H1 (cell line): ENCODE data around the gene DTD1. TPM values are rescaled to one million over a fixed set of nuclear protein-coding genes. Genes with fewer than 3 reads are reported as not detected.

Experiments
- CTCF ChIA-PET: fragments of 300-600 bp; sonication (Branson Sonifier 250); formaldehyde crosslinking; loops from one replicate; lab custom pipeline; 2021; ENCODE audit not compliant: partially characterized antibody; lab: Charles Lee
- POLR2A ChIA-PET: fragments of 300-600 bp; sonication (Branson Sonifier 250); formaldehyde crosslinking; loops from one replicate; lab custom pipeline; 2021; ENCODE audit warnings: inconsistent platforms; ENCODE audit not compliant: partially characterized antibody; lab: Charles Lee
- DNase-seq, 2 experiments: peaks; one replicate each; pipeline versions ENCODE4 v3.0.0 to v3.0.0-alpha.2; 2010 to 2022; ENCODE audit warnings: low spot score in 2 of 2, low read depth in 1 of 2, mixed read lengths in 1 of 2
- FAIRE-seq: peaks from 2 replicates; lab custom pipeline; 2011; peaks lifted over from hg19 to GRCh38; lab: Jason Lieb, UNC
- H2AFZ ChIP-seq: 2 replicates; pipeline ENCODE4 v1.8.1; 2012; ENCODE audit warnings: low read length, inconsistent platforms
- H2AK5ac ChIP-seq: 2 replicates; pipeline ENCODE4 v1.6.1; 2013; ENCODE audit warnings: low read depth, low read length
- H2BK120ac ChIP-seq: replicated peaks from 2 replicates; pipeline ENCODE3; 2013; ENCODE audit warnings: low read depth, low read length, inconsistent platforms
- H2BK12ac ChIP-seq: 2 replicates; pipeline ENCODE4 v1.6.1; 2013; ENCODE audit warnings: low read depth, low read length
- H2BK15ac ChIP-seq: 2 replicates; pipeline ENCODE4 v1.6.1; 2013; ENCODE audit warnings: low read length
- H2BK20ac ChIP-seq: 2 replicates; pipeline ENCODE4 v1.6.1; 2013; ENCODE audit warnings: low read length
- H2BK5ac ChIP-seq: 2 replicates; pipeline ENCODE4 v1.6.1; 2013; ENCODE audit warnings: low read depth, low read length
- H3K14ac ChIP-seq: 2 replicates; pipeline ENCODE4 v1.6.1; 2013; ENCODE audit warnings: inconsistent platforms; ENCODE audit not compliant: insufficient read length
- H3K18ac ChIP-seq: 2 replicates; pipeline ENCODE4 v1.6.1; 2013; ENCODE audit warnings: low read length; ENCODE audit errors: extremely low read depth
- H3K23ac ChIP-seq: 2 replicates; pipeline ENCODE4 v1.6.1; 2013; ENCODE audit warnings: inconsistent platforms; ENCODE audit not compliant: insufficient read length
- H3K23me2 ChIP-seq: 2 replicates; pipeline ENCODE4 v1.6.1; 2013; ENCODE audit warnings: low read depth, low read length
- H3K27ac ChIP-seq: 2 replicates; pipeline ENCODE4 v1.6.1; 2011; ENCODE audit warnings: low read depth, low read length, inconsistent platforms
- H3K27me3 ChIP-seq, 4 experiments: replicated peaks in 1 of 4; 1 replicate in 1 of 4; 2 replicates in 3 of 4; pipeline versions ENCODE4 v1.6.1 to v1.8.1; 2011 to 2013; ENCODE audit warnings: low read length in 3 of 4, mild to moderate bottlenecking in 3 of 4, inconsistent platforms in 2 of 4, mixed read lengths in 2 of 4, moderate library complexity in 1 of 4; ENCODE audit not compliant: control insufficient read depth in 3 of 4, insufficient read depth in 3 of 4; ENCODE audit errors: extremely low read depth in 1 of 4
- H3K36me3 ChIP-seq, 4 experiments: 2 replicates each; pipeline versions ENCODE4 v1.6.1 to v1.8.1; 2011 to 2013; ENCODE audit warnings: mild to moderate bottlenecking in 4 of 4, low read length in 3 of 4, moderate library complexity in 2 of 4, control low read depth in 1 of 4, inconsistent platforms in 1 of 4; ENCODE audit not compliant: insufficient read depth in 4 of 4, control insufficient read depth in 2 of 4
- H3K4ac ChIP-seq: replicated peaks from 2 replicates; pipeline ENCODE3; 2013; ENCODE audit warnings: low read length, low read depth, mixed read lengths, inconsistent platforms; ENCODE audit not compliant: insufficient read length
- H3K4me1 ChIP-seq, 4 experiments: replicated peaks in 1 of 4; 1 replicate in 1 of 4; 2 replicates in 3 of 4; pipeline versions ENCODE4 v1.6.1 to v1.8.1; 2011 to 2013; ENCODE audit warnings: low read length in 3 of 4, inconsistent platforms in 2 of 4, mixed read lengths in 1 of 4; ENCODE audit not compliant: insufficient read depth in 4 of 4, control insufficient read depth in 3 of 4
- H3K4me2 ChIP-seq, 2 experiments: 2 replicates each; pipeline versions ENCODE4 v1.6.1 to v1.8.1; 2011 to 2013; ENCODE audit warnings: low read depth in 2 of 2, low read length in 2 of 2, control low read depth in 1 of 2, inconsistent platforms in 1 of 2, mild to moderate bottlenecking in 1 of 2; ENCODE audit not compliant: insufficient read depth in 1 of 2
- H3K4me3 ChIP-seq, 4 experiments: fragments of 200-600, 300-600 bp in 1 of 4; sonication (generic), shearing (Covaris generic), sonication (Bioruptor Twin) in 1 of 4; 2 replicates each; pipeline versions ENCODE4 v1.5.1 to v1.8.1; 2011 to 2016; ENCODE audit warnings: low read length in 4 of 4, low read depth in 3 of 4, control low read depth in 2 of 4, inconsistent platforms in 2 of 4, mild to moderate bottlenecking in 2 of 4, mixed read lengths in 1 of 4, moderate library complexity in 1 of 4; ENCODE audit not compliant: insufficient read depth in 2 of 4; ENCODE audit errors: extremely low read depth in 1 of 4
- H3K56ac ChIP-seq: replicated peaks from 2 replicates; pipeline ENCODE3; 2013; ENCODE audit warnings: low read depth, mild to moderate bottlenecking, mixed read lengths, low read length, inconsistent platforms; ENCODE audit not compliant: insufficient read length
- H3K79me1 ChIP-seq: 2 replicates; pipeline ENCODE4 v1.6.1; 2013; ENCODE audit warnings: low read depth, low read length, control low read depth
- H3K79me2 ChIP-seq, 2 experiments: 2 replicates each; pipeline versions ENCODE4 v1.6.1 to v1.8.1; 2012 to 2013; ENCODE audit warnings: low read length in 2 of 2, mild to moderate bottlenecking in 2 of 2, inconsistent platforms in 1 of 2; ENCODE audit not compliant: insufficient read depth in 2 of 2, control insufficient read depth in 1 of 2
- H3K9ac ChIP-seq, 4 experiments: replicated peaks in 1 of 4; 1 replicate in 1 of 4; 2 replicates in 3 of 4; pipeline versions ENCODE4 v1.6.1 to v1.8.1; 2011 to 2013; ENCODE audit warnings: low read depth in 3 of 4, low read length in 3 of 4, control low read depth in 2 of 4, mild to moderate bottlenecking in 2 of 4, moderate library complexity in 2 of 4, inconsistent platforms in 1 of 4; ENCODE audit errors: extremely low read depth in 1 of 4
- H3K9me3 ChIP-seq, 2 experiments: 2 replicates each; pipeline versions ENCODE4 v1.6.1 to v1.8.1; 2012 to 2013; ENCODE audit warnings: mild to moderate bottlenecking in 2 of 2, moderate library complexity in 2 of 2, control low read depth in 1 of 2, inconsistent platforms in 1 of 2, low read depth in 1 of 2, low read length in 1 of 2, mixed read lengths in 1 of 2; ENCODE audit not compliant: insufficient read depth in 2 of 2
- H4K20me1 ChIP-seq, 2 experiments: replicated peaks in 1 of 2; 2 replicates each; pipeline versions ENCODE3 to v1.8.1; 2011 to 2013; ENCODE audit warnings: inconsistent platforms in 2 of 2, low read length in 2 of 2, mild to moderate bottlenecking in 1 of 2; ENCODE audit not compliant: insufficient read depth in 2 of 2, control insufficient read depth in 1 of 2
- H4K5ac ChIP-seq: 2 replicates; pipeline ENCODE4 v1.6.1; 2013; ENCODE audit warnings: low read length, low read depth, mixed read lengths, inconsistent platforms; ENCODE audit not compliant: insufficient read length
- H4K8ac ChIP-seq: 2 replicates; pipeline ENCODE4 v1.8.0; 2013; ENCODE audit warnings: mild to moderate bottlenecking, moderate library complexity, low read length, inconsistent platforms; ENCODE audit not compliant: insufficient read depth; ENCODE audit errors: extremely low read depth
- H4K91ac ChIP-seq: replicated peaks from 2 replicates; pipeline ENCODE3; 2013; ENCODE audit warnings: low read length, mixed read lengths, inconsistent platforms; ENCODE audit not compliant: insufficient read length
- CHD1 ChIP-seq: IDR thresholded peaks from 2 replicates; pipeline ENCODE4 v1.6.1; 2012; ENCODE audit warnings: low read depth, low read length, improper control_type of control experiment
- KDM4A ChIP-seq: IDR thresholded peaks from one replicate; pipeline ENCODE4 v1.7.1; 2012; ENCODE audit warnings: low read depth, mild to moderate bottlenecking, moderate library complexity, low read length, inconsistent platforms; ENCODE audit not compliant: severe bottlenecking
- RBBP5 ChIP-seq: IDR thresholded peaks from 2 replicates; pipeline ENCODE4 v1.7.1; 2012; ENCODE audit warnings: low read depth, mild to moderate bottlenecking, inconsistent platforms, low read length, moderate library complexity, borderline replicate concordance
- RXRA ChIP-seq: IDR thresholded peaks from 2 replicates; pipeline ENCODE4 v1.6.1; 2011; ENCODE audit warnings: low read depth, mild to moderate bottlenecking, low read length, moderate library complexity; ENCODE audit not compliant: insufficient read depth
- WGBS, 2 experiments: shearing (Covaris generic) in 1 of 2; methylation state at CpG; one replicate each; pipeline versions ENCODE4 v1.1.6 to v1.1.7; 2013 to 2015; ENCODE audit warnings: low lambda C conversion rate in 2 of 2, mixed read lengths in 2 of 2, inconsistent platforms in 1 of 2, low coverage in 1 of 2, missing lambda C conversion rate in 1 of 2; ENCODE audit not compliant: insufficient replicate concordance in 2 of 2, insufficient coverage in 1 of 2, insufficient read length in 1 of 2; ENCODE audit errors: extremely low coverage in 1 of 2, missing lambda C conversion rate in 1 of 2; 5-methylcytosine and 5-hydroxymethylcytosine counted together
- polyA plus RNA-seq, 7 experiments: library from polyadenylated mRNA; depleted of rRNA in 3 of 7; stranded (reverse) in 5 of 7; unstranded in 2 of 7; fragments of >200 nt in 5 of 7; fragments of 200-250 nt in 2 of 7; gene quantifications; 1 replicate in 5 of 7; 2 replicates in 1 of 7; 4 replicates in 1 of 7; pipeline versions ENCODE4 v1.2.1 to v1.2.3, GENCODE V29; 2011 to 2013; ENCODE audit warnings: missing spikeins in 2 of 7, mixed read lengths in 2 of 7
- total RNA-seq: library from RNA; stranded (reverse); fragmentation: NEBNext Ultra II Directional; extraction: Animal tissue kit (Norgen Biotek cat#: 25700); gene quantifications from 2 replicates; pipeline ENCODE4 v1.2.1, GENCODE V29; 2021

The DTD1 gene
- total and polyA plus RNA-seq, 2 of the 8 experiments (the other 6 are each of a cell fraction or from before 2014, with no cell fraction given) = 49.7 to 66.6 TPM

DNA sequence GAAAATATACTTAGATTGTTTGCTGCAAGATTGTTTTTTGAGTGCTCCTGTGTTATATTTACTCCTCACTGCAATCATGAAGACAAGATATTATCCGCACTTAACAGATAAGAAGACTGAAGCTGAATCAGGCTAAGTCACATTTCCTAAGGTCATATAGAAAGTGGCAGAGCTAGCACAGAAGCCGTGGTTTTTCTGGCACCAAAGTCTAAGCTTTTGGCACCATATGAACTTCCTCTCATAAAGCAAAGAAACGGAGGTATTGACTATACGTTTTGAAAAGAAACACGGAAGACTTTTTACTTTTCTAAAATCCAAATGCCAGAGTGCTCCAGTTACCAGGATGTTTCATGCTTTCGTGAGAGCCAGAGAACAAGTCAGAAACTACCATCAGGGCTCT is 9.3 kb upstream of the DTD1 start:
- H3K14ac ChIP-seq = no peak overlapping the region
- FAIRE-seq (no peak), DNase-seq (no peak)
- H4K20me1 ChIP-seq = no peaks in the 10 kb centered on the region
- WGBS, 2 experiments = 84% methylated on average over 6 of the region's 6 CpGs; no CpG with 5 or more reads in 1 of the 2 experiments
- no peak overlapping the region for H3K4me3 ChIP-seq
- no peak overlapping the region for H3K56ac ChIP-seq
- H2BK5ac ChIP-seq = no peak overlapping the region
- no peak overlapping the region for H3K23ac ChIP-seq
- no peak overlapping the region for H3K4me2 ChIP-seq
- no peak overlapping the region for H4K5ac ChIP-seq
- TF ChIP-seq RXRA = no peak
- TF ChIP-seq KDM4A = no peak
- no peak for TF ChIP-seq CHD1
- TF ChIP-seq RBBP5 = no peak
- no peak overlapping the region for H3K9ac ChIP-seq
- H3K79me2 ChIP-seq = no peaks in the 10 kb centered on the region
- H2BK20ac ChIP-seq = no peak overlapping the region
- H4K8ac ChIP-seq = no peak overlapping the region
- H3K23me2 ChIP-seq = no peaks in the 10 kb centered on the region
- no peaks in the 10 kb centered on the region for H3K36me3 ChIP-seq
- H3K9me3 ChIP-seq = no peaks in the 10 kb centered on the region
- no peaks in the 10 kb centered on the region for H3K79me1 ChIP-seq
- H3K4ac ChIP-seq = no peak overlapping the region
- no peak overlapping the region for H2BK120ac ChIP-seq
- H4K91ac ChIP-seq = no peak overlapping the region
- H3K27ac ChIP-seq = no peak overlapping the region
- H2BK12ac ChIP-seq = no peak overlapping the region
- H2AK5ac ChIP-seq = no peak overlapping the region
- no peak overlapping the region for H3K18ac ChIP-seq
- H3K27me3 ChIP-seq = no peaks in the 10 kb centered on the region
- no peak overlapping the region for H2AFZ ChIP-seq
- no peaks in the 10 kb centered on the region for H3K4me1 ChIP-seq
- POLR2A ChIA-PET = interaction anchor here (1.1 to 2.0 kb wide), 2 partner anchors 9 to 71 kb away, joined by 3 to 9 read pairs; no protein-coding TSS in a partner anchor
- CTCF ChIA-PET = no interaction called here
- no peak overlapping the region for H2BK15ac ChIP-seq
